HG03280 (cell line): ENCODE results near the gene TSNAX.
"Not testable (repeated sequence)": the region's sequence is repeated elsewhere in the genome, so short reads cannot be mapped to it uniquely, and the experiment has no call there.

Experiments
- ATAC-seq: cut with Tn5 transposase; IDR thresholded peaks from one replicate; pipeline ENCODE4 v1.9.1; 2021; ENCODE audit warnings: mild to moderate bottlenecking, moderate library complexity; ENCODE audit not compliant: unreplicated experiment

The TSNAX gene

DNA sequence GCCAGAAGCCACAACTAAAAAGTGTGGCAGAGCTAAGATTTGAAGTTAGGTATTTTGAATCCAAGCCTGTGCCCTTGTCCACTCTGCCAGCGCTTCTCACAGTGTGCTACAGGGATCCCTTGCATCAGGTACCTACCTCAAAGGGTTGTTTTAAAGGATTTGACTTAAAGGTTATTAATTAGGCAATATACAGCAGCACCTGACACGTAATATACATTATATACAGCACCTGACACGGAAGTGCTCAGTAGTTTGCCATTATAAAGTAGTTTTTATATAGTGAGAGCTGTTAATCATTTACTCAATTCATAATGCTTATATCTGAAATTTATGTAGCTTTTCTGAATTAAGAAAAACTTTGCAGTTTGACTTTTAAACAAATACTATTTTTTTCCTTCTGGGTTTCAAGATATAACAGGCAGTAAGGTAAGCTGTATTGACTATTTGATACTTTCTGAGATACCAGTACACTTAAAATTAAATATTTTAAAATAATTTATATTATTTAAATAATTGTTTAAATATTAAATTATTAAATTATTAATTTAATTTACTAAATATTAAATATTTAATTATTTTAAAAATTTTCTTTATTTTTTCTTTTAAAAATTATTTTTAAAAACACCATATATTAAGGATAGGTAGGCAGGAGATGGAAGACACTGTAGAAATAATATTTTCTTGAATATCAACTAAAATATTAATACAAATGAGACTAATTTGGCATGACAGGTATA, 33.3 kb downstream of the TSNAX start:
- no peak for ATAC-seq

DNA sequence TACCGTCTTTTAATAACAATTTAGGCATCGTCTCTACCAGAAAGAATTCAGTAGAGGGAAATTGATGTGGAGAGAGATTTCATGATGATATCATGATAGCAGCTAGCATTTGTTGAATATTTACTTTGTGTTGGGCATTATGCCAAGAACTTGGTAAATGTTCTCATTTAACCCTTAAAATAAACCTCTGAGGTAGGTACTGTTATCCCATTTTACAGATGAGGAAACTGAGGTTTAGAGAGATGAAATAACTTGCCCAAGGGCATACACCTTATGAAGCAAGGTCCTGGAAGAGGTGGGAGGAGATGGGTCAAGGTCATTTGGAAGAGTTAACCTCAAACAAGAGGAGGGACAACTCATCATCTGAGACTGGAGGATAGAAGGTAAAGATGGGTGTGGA, 34.8 kb downstream of the TSNAX start:
- no peak for ATAC-seq

DNA sequence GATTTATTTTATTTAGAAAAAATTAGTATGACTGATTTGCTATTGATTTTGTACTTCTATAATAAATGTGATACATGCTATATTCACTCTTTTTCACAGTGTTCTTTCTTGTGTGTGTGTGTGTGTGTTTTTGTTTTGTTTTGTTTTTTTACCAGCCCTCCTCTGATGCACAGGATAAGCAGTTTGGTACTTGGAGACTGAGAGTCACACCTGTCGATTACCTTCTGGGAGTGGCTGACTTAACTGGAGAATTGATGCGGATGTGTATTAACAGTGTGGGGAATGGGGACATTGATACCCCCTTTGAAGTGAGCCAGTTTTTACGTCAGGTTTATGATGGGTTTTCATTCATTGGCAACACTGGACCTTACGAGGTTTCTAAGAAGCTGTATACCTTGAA, 35.9 kb downstream of the TSNAX start:
- no peak for ATAC-seq

DNA sequence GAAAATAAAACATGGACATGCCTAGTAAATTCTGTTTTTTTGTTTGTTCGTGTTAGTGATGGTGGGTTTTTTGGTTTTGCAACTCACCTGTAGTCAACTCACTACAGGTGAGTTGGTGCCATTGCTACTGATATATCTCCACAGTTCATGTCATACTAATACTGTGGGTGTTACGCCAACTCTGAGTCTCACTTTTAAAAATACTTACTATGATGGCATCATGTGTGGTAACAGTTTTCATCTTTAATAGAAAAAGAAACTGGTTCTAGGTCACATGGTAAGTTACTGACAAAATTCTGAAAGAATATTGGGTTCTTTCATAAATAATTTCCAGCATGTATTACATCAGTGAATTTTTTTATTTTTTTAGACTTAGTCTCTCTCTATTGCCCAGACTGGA, 38.0 kb downstream of the TSNAX start:
- ATAC-seq: no peak

DNA sequence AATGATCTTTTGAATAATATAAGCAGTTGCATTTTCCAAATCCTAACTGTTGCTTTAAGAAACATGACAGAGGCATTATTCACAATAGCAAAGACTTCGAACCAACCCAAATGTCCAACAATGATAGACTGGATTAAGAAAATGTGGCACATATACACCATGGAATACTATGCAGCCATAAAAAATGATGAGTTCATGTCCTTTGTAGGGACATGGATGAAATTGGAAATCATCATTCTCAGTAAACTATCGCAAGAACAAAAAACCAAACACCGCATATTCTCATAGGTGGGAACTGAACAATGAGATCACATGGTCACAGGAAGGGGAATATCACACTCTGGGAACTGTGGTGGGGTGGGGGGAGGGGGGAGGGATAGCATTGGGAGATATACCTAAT, 41.8 kb downstream of the TSNAX start:
- ATAC-seq: not testable (repeated sequence)

DNA sequence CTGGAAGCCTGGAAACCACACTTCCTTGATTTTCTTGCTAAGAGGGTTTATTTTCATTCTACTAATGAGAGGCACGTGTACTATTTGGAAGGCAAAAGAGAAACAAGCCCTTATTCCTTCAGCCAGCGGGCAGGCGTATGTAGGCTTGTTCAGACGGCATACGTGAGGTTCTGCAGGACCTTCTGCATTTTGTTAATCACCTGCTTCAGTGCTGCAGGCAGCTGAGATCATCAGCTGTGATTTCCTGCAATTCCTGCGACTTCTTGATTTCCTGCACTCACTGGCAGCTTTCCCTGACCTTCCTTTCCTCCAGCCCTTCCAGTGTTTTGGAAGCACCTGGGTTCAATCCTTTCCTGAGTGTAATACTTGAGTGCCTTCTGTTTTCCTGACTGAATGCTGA, 43.4 kb downstream of the TSNAX start:
- no peak for ATAC-seq

DNA sequence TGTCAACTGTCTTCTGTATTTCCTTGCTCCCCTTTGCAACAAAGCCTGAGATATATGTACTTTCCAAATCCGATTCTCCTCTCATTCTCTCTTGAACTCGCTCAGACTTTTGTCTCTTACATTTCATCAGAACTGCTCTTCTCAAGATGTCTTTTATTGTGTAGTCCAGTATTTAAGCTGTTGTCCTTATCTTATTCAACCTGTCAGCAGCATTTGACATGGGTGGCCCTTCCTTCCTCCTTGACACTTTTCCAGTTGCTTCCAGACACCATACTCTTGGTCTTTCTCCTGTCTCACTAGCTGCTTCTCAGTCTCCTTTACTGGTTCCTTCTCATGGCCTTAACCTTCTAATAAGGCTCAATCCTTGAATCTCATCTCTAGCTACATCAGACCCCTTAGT, 47.0 kb downstream of the TSNAX start:
- ATAC-seq: no peak

- no peak for ATAC-seq
Measured at GRCh38 chr1:231576804-231577718, 48.6 kb downstream of the TSNAX start.

DNA sequence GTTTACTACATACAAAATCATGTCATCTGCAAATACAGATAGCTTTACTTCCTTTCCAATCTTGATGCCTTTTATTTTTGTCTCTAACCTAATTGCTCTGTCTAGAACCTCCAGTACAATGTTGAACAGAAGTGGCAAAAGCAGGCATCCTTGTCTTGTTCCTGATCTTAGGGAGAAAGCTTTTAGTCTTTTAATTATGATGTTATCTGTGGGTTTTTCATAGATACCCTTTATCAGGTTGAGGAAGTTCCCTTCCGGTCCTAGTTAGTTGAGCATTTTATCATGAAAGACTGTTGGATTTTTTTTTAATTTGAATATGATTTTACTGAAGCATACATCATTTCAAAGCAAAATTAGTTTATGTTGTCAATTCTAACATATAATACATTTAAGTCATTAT, 52.4 kb downstream of the TSNAX start:
- no peak for ATAC-seq

- no peak for ATAC-seq
Measured at GRCh38 chr1:231581859-231582258, 53.4 kb downstream of the TSNAX start.

DNA sequence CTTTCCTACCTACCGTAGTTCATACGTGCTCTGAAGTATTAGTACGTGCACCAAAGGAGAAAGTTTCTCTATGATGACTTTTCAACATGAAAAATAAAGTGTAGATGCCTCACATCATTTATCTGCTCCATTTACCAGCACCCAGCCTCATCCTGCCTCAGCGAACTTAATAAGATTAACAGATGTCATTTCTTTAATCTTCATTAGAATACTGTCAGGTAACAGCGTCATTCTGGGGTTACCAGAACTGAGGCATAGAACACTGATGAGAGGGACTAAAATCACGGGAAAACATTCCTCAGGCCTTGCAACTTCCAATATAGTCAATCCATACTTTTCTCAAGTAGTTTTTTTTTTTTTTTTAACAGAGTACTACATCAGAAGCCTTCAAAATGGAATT, 54.9 kb downstream of the TSNAX start:
- ATAC-seq: no peak

DNA sequence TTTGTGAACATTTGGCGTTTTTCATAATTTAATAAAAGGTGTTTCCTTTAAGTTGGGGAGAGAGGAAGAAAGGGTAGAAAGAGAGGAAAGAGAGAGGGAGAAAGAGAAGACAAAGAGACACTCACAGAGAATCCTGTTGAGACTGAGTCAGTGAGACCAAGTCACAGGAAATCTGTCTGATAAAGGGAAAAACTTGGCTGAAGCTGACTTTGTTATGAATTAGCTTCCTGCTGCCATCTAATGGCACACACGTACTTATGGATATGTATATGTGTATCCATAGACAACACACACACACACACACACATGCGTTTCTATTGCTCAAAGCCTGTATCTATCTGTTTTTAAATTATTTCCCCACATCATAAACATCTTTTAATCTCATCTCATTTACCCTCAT, 55.6 kb downstream of the TSNAX start:
- no peak for ATAC-seq

DNA sequence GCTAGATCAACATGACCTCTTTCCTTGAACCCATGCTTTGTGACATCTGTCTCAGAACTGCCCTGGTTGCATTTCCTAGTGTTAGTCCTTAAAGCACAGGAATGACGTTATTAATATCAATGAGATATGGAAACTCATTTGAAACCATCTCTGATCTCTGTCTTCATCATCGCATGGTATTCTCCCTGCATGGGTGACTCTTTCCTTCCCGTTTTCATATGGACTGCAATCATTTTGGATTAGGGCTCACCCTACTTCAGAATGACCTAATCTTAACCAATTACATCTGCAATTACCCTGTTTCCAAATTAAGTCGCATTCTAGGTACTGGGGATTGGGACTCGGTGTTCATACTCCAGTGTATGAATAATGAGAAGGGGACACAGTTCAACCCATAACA, 56.5 kb downstream of the TSNAX start:
- ATAC-seq: no peak

DNA sequence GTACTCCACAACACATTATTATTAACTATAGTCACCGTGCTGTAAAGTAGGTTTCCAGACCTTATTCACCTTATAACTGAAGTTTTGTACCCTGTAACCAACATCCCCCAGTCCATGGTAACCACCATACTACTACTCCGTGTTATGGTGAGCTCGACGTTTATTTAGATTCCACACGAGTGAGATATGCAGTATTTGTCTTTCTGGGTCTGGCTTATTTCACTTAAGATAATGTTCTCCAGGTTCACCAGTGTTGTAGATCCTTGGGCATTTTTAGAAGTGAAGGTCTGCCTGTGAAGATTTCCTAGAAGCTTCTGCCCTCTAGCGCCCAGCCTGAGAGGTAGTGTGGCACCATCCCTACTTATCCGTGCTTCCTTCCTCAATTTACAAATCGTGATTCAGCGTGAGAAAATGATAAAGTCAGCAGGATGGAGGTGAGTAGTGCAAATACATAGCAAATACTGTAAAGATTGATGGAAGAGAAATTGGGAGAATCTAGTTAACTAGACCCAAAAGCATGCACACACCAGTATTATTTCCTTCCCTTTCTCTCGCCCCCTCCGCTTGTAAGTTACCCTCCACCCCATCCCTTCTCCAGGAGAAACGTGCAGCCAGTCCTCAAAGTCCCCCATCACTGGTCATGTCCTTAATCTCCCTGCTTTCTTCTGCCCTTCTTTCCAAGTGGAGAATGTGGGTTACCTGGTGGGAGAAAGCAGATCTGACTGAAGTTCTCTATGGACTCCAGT, 62.2 kb downstream of the TSNAX start:
- no peak for ATAC-seq

DNA sequence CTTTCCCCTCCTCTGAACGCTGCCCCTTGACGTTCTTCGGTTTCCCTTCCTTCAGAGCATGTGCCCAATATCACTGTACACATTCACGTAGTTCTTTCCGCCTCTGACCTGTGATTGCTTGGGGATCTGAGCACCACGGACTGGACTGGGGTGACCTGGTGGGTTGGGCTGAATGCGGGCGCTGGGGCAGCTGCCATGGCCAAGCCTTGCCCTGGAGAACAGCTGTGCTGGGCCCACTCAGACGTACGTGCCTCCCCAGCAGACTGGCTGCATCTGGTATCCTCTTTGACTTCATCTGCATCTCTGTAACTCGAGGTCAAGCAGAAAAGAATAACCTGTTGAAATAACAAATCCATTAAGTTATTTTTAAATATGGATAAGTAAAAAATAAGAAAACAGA, 63.0 kb downstream of the TSNAX start:
- ATAC-seq: no peak

DNA sequence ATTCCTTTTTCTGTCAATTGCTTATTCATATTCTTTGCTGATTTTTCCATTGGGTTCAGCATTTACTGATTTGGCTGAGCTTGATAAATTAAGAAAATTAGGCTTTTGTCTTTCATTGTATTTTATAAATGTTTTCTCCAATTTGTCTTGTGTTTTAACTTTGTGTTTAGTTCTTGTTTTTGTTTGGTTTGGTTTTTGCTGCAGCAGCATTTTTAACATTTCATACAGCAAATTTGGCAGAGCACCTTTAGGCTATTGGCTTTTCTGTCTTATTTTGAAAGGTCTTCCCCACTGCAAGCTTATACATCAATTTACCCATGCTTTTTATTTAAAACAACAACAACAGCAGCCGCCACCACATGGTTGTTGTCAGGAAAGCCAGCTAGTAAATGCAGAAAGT, 64.3 kb downstream of the TSNAX start:
- no peak for ATAC-seq

DNA sequence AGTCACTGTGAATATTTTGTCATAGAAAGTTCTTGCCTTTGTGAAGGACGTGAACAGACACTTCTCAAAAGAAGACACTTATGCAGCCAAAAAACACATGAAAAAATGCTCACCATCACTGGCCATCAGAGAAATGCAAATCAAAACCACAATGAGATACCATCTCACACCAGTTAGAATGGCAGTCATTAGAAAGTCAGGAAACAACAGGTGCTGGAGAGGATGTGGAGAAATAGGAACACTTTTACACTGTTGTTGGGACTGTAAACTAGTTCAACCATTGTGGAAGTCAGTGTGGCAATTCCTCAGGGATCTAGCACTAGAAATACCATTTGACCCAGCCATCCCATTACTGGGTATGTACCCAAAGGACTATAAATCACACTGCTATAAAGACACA, 64.8 kb downstream of the TSNAX start:
- not testable (repeated sequence) for ATAC-seq

GRCh38 chr1:231594123-231594522, 65.7 kb downstream of the TSNAX start:
- no peak for ATAC-seq

DNA sequence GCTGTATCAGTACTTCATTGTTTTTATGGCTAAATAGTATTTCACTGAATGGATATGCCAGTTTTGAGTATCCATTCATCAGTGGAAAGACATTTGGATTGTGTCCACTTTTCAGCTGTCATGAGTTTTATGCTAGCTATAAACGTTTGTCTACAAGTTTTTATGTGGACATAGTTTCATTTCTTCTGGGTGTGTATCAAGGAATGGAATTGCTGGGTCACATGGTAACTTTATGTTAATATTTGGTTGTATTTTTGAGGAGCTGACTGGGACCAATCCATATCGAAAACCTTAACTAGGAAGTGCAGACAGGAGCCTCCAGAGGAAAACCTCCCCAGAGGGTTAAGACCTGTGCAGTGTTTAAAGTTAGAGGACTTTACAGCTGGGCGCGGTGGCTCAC, 66.3 kb downstream of the TSNAX start:
- ATAC-seq: no peak

DNA sequence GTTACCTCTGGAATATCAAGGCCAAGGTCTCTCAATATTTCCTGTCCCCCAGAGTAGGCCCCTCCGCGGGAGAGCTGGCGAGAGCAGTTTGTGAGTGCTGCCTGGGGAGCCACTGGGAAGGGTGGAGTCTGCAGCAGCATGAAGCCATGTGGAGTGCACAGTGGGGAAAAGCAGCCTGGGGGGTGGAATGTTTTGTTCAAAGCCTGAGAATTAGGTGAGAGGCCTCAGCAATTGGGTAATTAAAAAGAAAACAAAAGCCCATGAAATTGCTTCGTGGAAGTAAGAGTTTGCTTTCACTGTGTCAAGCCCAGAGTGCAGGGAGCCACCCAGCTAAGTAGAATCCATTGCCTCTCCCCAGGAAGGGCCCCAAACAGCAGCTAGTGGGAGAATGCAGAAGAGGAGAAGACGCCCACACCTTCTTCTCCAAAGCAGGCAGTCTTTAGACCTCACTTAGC, 67.9 kb downstream of the TSNAX start:
- no peak for ATAC-seq

- ATAC-seq: no peak
Measured at GRCh38 chr1:231597971-231598370, 69.5 kb downstream of the TSNAX start.
